Measurements from ENCODE around the gene PID1. TPM values are rescaled to one million over a fixed set of nuclear protein-coding genes. Genes with fewer than 3 reads are reported as not detected.

Gene PID1
- total RNA-seq, 2 donors from 2014 or later = 0.55 to 1.6 TPM

DNA sequence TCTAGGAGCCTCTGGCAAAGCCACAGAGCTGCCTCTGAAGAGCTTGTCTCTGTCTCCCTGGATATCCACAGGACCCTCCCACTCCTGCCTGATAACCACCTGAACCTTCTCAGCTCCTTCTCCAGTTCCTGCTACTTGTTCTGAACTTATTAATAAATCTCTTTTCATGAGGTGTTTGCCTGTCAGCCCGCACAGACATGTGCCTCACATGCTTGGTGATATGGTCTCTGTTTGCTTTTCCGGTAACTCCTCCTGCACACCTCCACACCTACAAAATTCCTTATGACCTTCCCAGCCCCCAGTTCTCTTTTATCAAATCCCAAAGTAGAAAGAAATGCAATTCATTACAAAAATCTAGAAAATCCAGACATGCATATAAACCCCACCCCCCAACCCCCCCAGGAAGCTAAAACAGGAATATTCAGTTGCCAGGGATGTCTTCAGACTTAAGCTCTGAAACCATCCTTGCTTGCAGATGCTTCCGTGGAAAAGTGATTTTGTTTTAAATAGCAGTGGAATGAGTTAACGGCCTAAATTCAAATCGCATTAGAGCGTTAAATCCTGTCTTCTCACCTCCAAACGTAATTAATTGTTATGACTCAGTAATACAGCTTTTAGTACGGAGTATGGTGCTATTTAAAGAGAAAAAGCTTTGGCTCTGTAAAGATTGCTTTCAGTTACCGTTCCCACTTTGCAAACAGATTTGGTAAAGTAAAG is 2.1 kb upstream of the PID1 start:
- no peaks in the 10 kb centered on the region for H3K9me3 ChIP-seq (ENCODE audit: control insufficient read depth, low read length)
- peaks cover 9% of the 10 kb centered on the region for H3K4me1 ChIP-seq (ENCODE audit: control insufficient read depth, insufficient read depth, low read length)
- H3K27me3 Mint-ChIP-seq (ENCODE audit: insufficient read depth) = peaks cover 34% of the 10 kb centered on the region
- no peak overlapping the region for H3K9ac ChIP-seq (ENCODE audit: extremely low read depth, low read length, poor library complexity, severe bottlenecking)
- no peaks in the 10 kb centered on the region for H3K36me3 ChIP-seq (ENCODE audit: control insufficient read depth, insufficient read depth, low read length)
- H3K4me3 ChIP-seq (ENCODE audit: low read length) = peak overlapping the region; percentile 43
- H3K4me3 Mint-ChIP-seq = peak overlapping the region; percentile 32
- H3K27me3 ChIP-seq (ENCODE audit: control insufficient read depth, insufficient read depth, low read length, poor library complexity, severe bottlenecking) = peaks cover 25% of the 10 kb centered on the region
- H3K27ac Mint-ChIP-seq = no peak overlapping the region
- TF ChIP-seq, protein P1, sequence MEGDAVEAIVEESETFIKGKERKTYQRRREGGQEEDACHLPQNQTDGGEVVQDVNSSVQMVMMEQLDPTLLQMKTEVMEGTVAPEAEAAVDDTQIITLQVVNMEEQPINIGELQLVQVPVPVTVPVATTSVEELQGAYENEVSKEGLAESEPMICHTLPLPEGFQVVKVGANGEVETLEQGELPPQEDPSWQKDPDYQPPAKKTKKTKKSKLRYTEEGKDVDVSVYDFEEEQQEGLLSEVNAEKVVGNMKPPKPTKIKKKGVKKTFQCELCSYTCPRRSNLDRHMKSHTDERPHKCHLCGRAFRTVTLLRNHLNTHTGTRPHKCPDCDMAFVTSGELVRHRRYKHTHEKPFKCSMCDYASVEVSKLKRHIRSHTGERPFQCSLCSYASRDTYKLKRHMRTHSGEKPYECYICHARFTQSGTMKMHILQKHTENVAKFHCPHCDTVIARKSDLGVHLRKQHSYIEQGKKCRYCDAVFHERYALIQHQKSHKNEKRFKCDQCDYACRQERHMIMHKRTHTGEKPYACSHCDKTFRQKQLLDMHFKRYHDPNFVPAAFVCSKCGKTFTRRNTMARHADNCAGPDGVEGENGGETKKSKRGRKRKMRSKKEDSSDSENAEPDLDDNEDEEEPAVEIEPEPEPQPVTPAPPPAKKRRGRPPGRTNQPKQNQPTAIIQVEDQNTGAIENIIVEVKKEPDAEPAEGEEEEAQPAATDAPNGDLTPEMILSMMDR (conservative IDR thresholded peaks at IDR 0.05) = no peak
- no peak for DNase-seq
- no peaks in the 10 kb centered on the region for H3K9me3 Mint-ChIP-seq
- H3K27ac ChIP-seq (ENCODE audit: low read depth, low read length) = no peak overlapping the region
- no peaks in the 10 kb centered on the region for H3K36me3 Mint-ChIP-seq (ENCODE audit: low read depth)
- WGBS, 2 experiments (ENCODE audit: insufficient coverage in 1 of 2, insufficient read length in 1 of 2) = 70 to 100% methylated on average over 2 to 9 of the region's 9 CpGs
- peaks cover 12% of the 10 kb centered on the region for H3K4me1 Mint-ChIP-seq

DNA sequence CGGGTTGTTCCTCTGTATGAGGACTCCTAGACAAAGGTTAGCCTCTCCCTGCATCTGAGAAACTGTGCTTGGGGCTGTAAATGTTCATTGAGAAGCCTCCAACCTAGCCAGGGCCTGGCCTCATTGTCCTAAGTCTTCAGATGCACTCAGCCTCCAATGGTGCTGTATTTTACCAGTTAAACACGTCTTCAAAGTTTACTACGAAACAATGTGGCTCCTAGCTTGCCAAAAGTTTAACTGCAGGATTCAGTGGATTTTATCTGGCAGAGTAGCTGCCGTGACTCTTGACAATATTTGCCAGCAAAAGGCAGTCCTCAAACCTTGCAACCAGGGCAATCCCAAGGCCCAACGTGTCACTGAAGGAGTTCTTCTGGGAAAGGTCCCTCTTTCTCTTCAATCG is 1.1 kb downstream of the PID1 start:
- no peaks in the 10 kb centered on the region for H3K9me3 ChIP-seq (ENCODE audit: control insufficient read depth, low read length)
- H3K4me1 ChIP-seq (ENCODE audit: control insufficient read depth, insufficient read depth, low read length) = peaks cover 9% of the 10 kb centered on the region
- DNase-seq = no peak
- TF ChIP-seq, protein P1 (conservative IDR thresholded peaks at IDR 0.05) = no peak
- Mint-ChIP-seq H3K4me3 (peak overlapping the region; percentile 53), H3K4me1 (peaks cover 12% of the 10 kb centered on the region), H3K36me3 (ENCODE audit: low read depth) (no peaks in the 10 kb centered on the region), H3K9me3 (no peaks in the 10 kb centered on the region), H3K27me3 (ENCODE audit: insufficient read depth) (peaks cover 34% of the 10 kb centered on the region), H3K27ac (no peak overlapping the region)
- H3K4me3 ChIP-seq (ENCODE audit: low read length) = no peak overlapping the region
- H3K36me3 ChIP-seq (ENCODE audit: control insufficient read depth, insufficient read depth, low read length) = no peaks in the 10 kb centered on the region
- no peak overlapping the region for H3K27ac ChIP-seq (ENCODE audit: low read depth, low read length)
- peaks cover 25% of the 10 kb centered on the region for H3K27me3 ChIP-seq (ENCODE audit: control insufficient read depth, insufficient read depth, low read length, poor library complexity, severe bottlenecking)
- H3K9ac ChIP-seq (ENCODE audit: extremely low read depth, low read length, poor library complexity, severe bottlenecking) = no peak overlapping the region
- 87 to 88% methylated on average over 5 to 6 of the region's 6 CpGs for WGBS, 2 experiments (ENCODE audit: insufficient coverage in 1 of 2, insufficient read length in 1 of 2)

DNA sequence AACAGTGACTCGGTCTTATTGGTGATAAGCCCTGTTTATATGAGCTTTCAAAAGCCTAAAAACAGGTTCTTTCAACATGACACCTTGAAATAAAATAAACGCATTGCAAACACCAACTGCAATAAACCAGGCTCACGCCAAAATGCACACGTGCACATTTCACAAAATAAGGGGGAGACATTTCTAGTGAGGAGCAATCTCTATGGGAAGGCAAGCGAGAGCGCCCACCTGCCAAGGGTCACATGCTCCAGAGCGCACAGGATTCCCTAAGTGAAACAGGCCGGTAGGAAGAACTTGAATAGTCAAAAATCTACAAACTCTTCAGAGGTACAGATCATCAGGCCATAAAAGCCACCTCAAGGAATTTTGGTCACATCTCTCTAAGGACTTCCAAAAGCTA is 1.9 kb downstream of the PID1 start:
- no peaks in the 10 kb centered on the region for H3K36me3 Mint-ChIP-seq (ENCODE audit: low read depth)
- no peaks in the 10 kb centered on the region for H3K9me3 Mint-ChIP-seq
- H3K27ac Mint-ChIP-seq = no peak overlapping the region
- H3K9me3 ChIP-seq (ENCODE audit: control insufficient read depth, low read length) = no peaks in the 10 kb centered on the region
- H3K9ac ChIP-seq (ENCODE audit: extremely low read depth, low read length, poor library complexity, severe bottlenecking) = no peak overlapping the region
- no peak overlapping the region for H3K4me3 Mint-ChIP-seq
- no peaks in the 10 kb centered on the region for H3K36me3 ChIP-seq (ENCODE audit: control insufficient read depth, insufficient read depth, low read length)
- 84 to 92% methylated on average over 5 to 8 of the region's 8 CpGs for WGBS, 2 experiments (ENCODE audit: insufficient coverage in 1 of 2, insufficient read length in 1 of 2)
- DNase-seq = no peak
- no peak overlapping the region for H3K4me3 ChIP-seq (ENCODE audit: low read length)
- no peak overlapping the region for H3K27ac ChIP-seq (ENCODE audit: low read depth, low read length)
- H3K4me1 Mint-ChIP-seq = peaks cover 12% of the 10 kb centered on the region
- TF ChIP-seq, protein P1 (conservative IDR thresholded peaks at IDR 0.05) = no peak
- peaks cover 9% of the 10 kb centered on the region for H3K4me1 ChIP-seq (ENCODE audit: control insufficient read depth, insufficient read depth, low read length)
- H3K27me3 ChIP-seq (ENCODE audit: control insufficient read depth, insufficient read depth, low read length, poor library complexity, severe bottlenecking) = peaks cover 25% of the 10 kb centered on the region
- peaks cover 34% of the 10 kb centered on the region for H3K27me3 Mint-ChIP-seq (ENCODE audit: insufficient read depth)

All from endodermal cell (in vitro differentiated cells).